GM12878 (cell line): Measurements from ENCODE around the gene VAV2. TPM values are rescaled to one million over a fixed set of nuclear protein-coding genes. Genes with fewer than 3 reads are reported as not detected.

ENCODE experiments used
- IKZF1 ChIP-seq: fragments of 450-650 bp; conservative IDR thresholded peaks from 2 replicates; pipeline ENCODE4 v1.6.1; 2017; ENCODE audit warnings: antibody characterized with exemption, mild to moderate bottlenecking
- IRF4 ChIP-seq: IDR thresholded peaks from 2 replicates; pipeline ENCODE4 v1.6.1; 2011; ENCODE audit warnings: low read depth, low read length
- NFIC ChIP-seq: IDR thresholded peaks from 2 replicates; pipeline ENCODE4 v1.6.1; 2012; ENCODE audit warnings: low read depth, mild to moderate bottlenecking, inconsistent platforms, low read length, moderate library complexity
- PAX8 ChIP-seq: fragments of 450-650 bp; IDR thresholded peaks from 2 replicates; pipeline ENCODE4 v1.6.1; 2017; ENCODE audit warnings: mild to moderate bottlenecking, moderate library complexity
- POLR2A ChIP-seq: IDR thresholded peaks from 2 replicates; pipeline ENCODE4 v1.6.1; 2011; ENCODE audit warnings: low read depth, mild to moderate bottlenecking, low read length
- RBBP5 ChIP-seq: fragments of 200-600 bp; sonication (generic); conservative IDR thresholded peaks from 2 replicates; pipeline ENCODE4 v1.6.1; 2016
- polyA plus RNA-seq, 11 experiments: library from polyadenylated mRNA; depleted of rRNA in 4 of 11; unstranded in 6 of 11; stranded (reverse) in 5 of 11; fragments of >200 nt; fragmentation: Nextera tagmentation in 4 of 11; fragmentation: Illumina TruSeq in 1 of 11; extraction: Ambion mirVana in 4 of 11; extraction: Trizol in 1 of 11; gene quantifications; 1 replicate in 1 of 11; 2 replicates in 10 of 11; pipeline versions ENCODE4 v1.2.1 to v1.2.3, GENCODE V29; 2011 to 2016; ENCODE audit warnings: inconsistent platforms in 2 of 11, missing spikeins in 2 of 11, low read depth in 1 of 11
- total RNA-seq, 4 experiments: library from RNA; depleted of rRNA in 3 of 4; stranded (reverse); fragments of >200 nt in 3 of 4; fragmentation: Illumina TruSeq in 1 of 4; extraction: Trizol in 1 of 4; gene quantifications; 2 replicates each; pipeline versions ENCODE4 v1.2.1 to v1.2.3, GENCODE V29; 2013 to 2021
- TF ChIP-seq, protein P1 (sequence below): fragments of 450-650 bp; conservative IDR thresholded peaks from 2 replicates; pipeline ENCODE4 v1.6.1; 2017; ENCODE audit warnings: mild to moderate bottlenecking, moderate library complexity
- TF ChIP-seq, protein P2 (sequence below): fragments of 450-650 bp; IDR thresholded peaks from 2 replicates; pipeline ENCODE4 v1.6.1; 2018; ENCODE audit warnings: mild to moderate bottlenecking, low read depth, moderate library complexity; ENCODE audit not compliant: partially characterized antibody

The VAV2 gene
- total and polyA plus RNA-seq, 10 of the 15 experiments (the other 5 are each of a cell fraction or from before 2014, with no cell fraction given) = 0.13 to 43.9 (median 16.9) TPM

DNA sequence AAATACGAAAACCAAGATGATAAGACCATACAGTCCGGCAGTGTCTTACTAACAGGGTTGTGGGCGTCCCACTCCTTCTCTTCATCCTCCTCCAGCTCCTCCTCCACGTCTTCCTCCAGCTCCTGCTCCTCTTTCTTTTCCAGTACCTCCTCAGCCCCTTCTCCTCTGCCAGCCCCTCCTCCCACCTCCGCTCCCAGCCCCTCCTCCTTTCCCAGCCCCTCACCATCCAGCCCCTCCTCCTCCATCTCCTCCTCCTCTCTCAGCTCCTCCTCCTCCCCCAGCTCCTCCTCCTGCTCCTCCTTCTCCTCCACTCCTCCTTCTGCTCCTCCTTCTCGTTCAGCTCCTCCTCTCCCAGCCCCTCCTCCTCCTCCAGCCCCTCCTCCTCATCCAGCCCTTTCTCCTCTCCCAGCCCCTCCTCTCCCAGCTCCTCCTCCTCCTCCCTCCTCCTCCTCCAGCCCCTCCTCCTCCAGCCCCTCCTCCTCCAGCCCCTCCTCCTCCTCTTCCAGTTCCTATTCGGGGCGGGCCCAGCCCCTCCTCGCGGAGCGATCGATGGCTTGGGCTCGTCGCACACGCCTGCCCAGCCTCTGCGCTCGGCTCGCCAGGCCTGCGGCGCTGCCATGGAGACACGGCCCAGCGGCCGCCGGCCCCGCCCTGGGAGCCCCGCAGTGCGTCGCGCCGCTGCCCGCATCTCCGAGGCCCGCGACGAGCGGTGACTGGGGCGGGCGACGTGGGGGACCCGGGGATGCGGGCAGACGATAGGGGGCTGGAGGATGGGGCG is 32.9 kb upstream of the VAV2 start, which contains the start of gene BRD3OS (continued):
- TF ChIP-seq, protein P1, sequence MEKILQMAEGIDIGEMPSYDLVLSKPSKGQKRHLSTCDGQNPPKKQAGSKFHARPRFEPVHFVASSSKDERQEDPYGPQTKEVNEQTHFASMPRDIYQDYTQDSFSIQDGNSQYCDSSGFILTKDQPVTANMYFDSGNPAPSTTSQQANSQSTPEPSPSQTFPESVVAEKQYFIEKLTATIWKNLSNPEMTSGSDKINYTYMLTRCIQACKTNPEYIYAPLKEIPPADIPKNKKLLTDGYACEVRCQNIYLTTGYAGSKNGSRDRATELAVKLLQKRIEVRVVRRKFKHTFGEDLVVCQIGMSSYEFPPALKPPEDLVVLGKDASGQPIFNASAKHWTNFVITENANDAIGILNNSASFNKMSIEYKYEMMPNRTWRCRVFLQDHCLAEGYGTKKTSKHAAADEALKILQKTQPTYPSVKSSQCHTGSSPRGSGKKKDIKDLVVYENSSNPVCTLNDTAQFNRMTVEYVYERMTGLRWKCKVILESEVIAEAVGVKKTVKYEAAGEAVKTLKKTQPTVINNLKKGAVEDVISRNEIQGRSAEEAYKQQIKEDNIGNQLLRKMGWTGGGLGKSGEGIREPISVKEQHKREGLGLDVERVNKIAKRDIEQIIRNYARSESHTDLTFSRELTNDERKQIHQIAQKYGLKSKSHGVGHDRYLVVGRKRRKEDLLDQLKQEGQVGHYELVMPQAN = peak; percentile 88
- TF ChIP-seq POLR2A = peak; percentile 60
- no peak for TF ChIP-seq NFIC
- peak; percentile 60 for TF ChIP-seq IKZF1
- no peak for TF ChIP-seq IRF4
- TF ChIP-seq RBBP5 = no peak
- TF ChIP-seq PAX8 = no peak
- TF ChIP-seq, protein P2, sequence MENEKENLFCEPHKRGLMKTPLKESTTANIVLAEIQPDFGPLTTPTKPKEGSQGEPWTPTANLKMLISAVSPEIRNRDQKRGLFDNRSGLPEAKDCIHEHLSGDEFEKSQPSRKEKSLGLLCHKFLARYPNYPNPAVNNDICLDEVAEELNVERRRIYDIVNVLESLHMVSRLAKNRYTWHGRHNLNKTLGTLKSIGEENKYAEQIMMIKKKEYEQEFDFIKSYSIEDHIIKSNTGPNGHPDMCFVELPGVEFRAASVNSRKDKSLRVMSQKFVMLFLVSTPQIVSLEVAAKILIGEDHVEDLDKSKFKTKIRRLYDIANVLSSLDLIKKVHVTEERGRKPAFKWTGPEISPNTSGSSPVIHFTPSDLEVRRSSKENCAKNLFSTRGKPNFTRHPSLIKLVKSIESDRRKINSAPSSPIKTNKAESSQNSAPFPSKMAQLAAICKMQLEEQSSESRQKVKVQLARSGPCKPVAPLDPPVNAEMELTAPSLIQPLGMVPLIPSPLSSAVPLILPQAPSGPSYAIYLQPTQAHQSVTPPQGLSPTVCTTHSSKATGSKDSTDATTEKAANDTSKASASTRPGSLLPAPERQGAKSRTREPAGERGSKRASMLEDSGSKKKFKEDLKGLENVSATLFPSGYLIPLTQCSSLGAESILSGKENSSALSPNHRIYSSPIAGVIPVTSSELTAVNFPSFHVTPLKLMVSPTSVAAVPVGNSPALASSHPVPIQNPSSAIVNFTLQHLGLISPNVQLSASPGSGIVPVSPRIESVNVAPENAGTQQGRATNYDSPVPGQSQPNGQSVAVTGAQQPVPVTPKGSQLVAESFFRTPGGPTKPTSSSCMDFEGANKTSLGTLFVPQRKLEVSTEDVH = no peak
